Activated CD4-positive, alpha-beta T cell treated with anti-CD3 and anti-CD28 coated beads for 1 hour (primary cell): Measurements from ENCODE around the gene UTP11.
"Not testable (repeated sequence)": the region's sequence is repeated elsewhere in the genome, so short reads cannot be mapped to it uniquely, and the experiment has no call there.

Source experiments
- DNase-seq: peaks from one replicate; pipeline ENCODE4 v3.0.0-alpha.2; 2020

The UTP11 gene

GRCh38 chr1:38028105-38028591 lies 15.6 kb downstream of the UTP11 start:
- DNase-seq = no peak

DNA sequence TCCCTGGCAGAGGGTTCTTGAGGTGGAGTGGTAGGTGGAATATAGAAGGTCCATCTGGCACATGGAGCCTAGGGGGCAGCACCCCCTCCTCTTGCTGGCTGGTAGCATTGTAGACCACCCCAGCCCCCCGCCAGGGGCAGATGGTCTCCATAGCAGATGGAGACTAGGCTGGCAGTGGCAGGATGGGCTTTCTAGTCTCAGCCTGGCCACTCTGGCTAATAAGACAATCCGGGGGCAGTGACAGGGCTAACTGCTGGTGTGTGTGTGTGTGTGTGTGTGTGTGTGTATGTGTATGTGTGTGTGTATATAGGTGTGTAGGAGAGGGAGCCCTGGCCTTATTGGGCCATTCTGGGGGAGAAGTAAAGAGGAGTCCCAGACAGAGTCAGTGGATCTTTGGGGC lies 16.1 kb downstream of the UTP11 start:
- no peak for DNase-seq

- DNase-seq = no peak
Measured at GRCh38 chr1:38029081-38029681, 16.6 kb downstream of the UTP11 start.

GRCh38 chr1:38029685-38030511 lies 17.4 kb downstream of the UTP11 start:
- DNase-seq = no peak

GRCh38 chr1:38030596-38031512 lies 18.3 kb downstream of the UTP11 start:
- DNase-seq = no peak

DNA sequence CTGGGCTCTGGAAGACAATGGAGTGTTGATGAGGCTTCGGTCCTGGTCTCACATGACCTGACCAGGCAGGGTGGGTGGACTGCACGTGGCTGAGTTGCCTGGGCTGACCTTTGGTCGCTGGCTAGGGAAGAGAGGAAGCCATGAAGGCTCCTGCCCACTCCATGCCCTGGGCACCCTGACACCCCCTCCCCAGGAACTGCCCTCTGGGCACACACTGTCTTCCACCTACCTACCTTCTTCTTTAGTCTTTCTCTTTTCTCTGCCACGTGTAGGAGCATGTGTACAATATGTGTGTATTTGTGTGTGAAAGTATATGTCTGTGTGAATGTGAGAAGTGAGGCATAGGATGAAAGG lies 19.0 kb downstream of the UTP11 start:
- DNase-seq = no peak

- not testable (repeated sequence) for DNase-seq
Measured at GRCh38 chr1:38032992-38033391, 20.5 kb downstream of the UTP11 start.

- no peak for DNase-seq
Measured at GRCh38 chr1:38034871-38035270, 22.3 kb downstream of the UTP11 start.

- no peak for DNase-seq
Measured at GRCh38 chr1:38037221-38037939, 24.8 kb downstream of the UTP11 start.

DNA sequence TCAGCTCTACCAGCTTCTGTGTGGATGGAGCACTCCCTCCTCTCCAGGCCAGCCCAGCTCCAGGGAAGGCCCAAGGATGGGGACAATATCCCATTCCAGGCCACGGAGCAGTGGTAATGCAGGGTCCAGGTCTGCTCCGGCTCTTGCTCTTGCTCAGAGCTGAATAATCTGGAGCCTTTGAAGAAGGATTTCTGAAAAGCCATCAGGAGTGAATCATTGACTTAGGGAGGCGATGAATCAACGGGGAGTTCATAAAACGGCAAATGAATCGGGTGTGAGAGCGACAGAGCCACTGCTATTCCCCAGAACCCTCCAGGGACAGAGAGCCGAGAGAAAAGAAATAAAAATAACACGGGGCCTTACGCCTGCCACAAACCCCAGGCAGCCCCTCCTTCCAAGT lies 26.3 kb downstream of the UTP11 start:
- DNase-seq = no peak

DNA sequence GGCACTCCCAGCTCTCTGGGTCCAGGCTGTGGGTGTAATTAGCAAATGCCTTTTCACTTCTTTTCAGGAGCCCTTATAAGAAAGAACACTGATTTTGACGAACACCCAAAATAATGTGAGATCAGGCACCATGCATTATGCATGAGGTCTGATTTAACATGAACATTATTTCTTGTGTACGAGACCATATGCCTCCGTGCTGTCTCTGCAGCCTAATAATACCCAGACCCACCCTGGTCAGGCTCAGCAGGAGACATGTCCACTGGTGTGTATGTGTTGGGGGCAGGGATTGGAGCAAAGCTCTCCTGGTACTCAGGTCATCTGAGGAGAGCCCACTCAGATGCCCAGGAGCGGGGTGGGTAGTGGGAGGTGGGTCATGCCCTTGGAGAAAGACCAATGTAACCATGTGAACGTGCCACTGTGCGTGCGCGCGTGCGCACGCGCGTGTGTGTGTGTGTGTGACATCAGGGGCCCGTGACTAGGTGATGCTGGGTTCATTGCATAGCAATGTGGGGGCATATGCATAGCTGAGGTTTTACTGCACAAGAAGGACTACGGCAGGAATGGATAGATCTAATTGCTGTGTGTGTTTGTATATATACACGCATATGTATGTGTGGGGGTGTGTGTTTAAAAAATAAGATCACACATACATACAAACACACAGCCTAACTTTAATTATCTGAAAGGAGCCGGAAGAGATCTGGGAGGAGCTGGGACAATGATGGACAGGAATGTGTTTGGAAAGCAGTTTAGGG lies 27.0 kb downstream of the UTP11 start:
- DNase-seq = no peak

GRCh38 chr1:38041936-38042834 lies 29.7 kb downstream of the UTP11 start:
- DNase-seq = no peak

GRCh38 chr1:38043036-38043747 lies 30.7 kb downstream of the UTP11 start:
- DNase-seq = no peak

DNA sequence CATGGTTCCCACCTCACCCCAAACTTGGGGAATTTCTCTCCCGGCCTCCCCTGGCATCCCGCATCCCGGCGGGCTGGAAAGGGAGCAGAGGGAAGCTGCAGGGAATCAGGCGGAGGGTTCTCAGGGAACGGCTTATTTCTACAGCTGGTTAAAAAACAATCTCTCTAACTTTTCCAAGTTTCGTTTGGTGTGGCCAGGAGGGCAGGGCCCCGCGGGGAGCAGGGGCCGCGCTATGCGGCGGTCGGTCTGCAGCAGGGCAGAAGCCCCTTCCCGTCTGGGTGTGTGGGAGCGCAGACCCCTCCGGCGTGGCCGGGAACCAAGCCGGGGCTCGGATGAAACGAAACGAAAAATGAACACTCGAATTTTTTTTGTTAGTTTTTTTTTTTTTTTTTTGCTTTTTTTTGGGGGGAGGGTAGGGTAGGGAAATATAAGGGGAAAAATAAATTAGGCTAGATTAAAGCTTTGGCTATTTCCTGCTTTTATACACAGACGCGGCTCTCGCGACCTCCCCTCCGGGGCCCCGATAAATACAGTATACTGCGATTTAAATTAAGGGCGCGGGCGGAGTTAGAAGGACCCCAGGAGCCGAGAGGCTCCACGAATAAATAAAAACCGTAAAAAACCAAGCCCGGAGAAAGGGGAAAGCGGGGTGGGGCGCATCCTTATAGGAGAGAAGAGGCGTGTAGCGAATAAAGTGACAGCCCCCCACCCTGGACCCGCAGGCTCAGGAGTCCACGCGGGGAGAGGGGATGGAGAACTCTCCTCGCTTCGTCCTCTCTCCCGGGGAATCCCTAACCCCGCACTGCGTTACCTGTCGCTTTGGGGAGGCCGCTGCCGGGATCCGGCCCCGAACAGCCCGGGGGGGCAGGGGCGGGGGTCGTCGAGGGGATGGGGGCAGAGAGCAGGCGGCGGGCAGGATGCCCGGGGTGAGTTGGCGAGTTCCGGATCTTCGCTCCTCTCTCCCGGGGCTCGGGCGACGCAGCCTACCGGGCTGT lies 32.0 kb downstream of the UTP11 start:
- DNase-seq = no peak

GRCh38 chr1:38045401-38046332 lies 33.1 kb downstream of the UTP11 start:
- no peak for DNase-seq

GRCh38 chr1:38046333-38046883 lies 33.9 kb downstream of the UTP11 start, which contains the start of gene POU3F1:
TSS of gene POU3F1 (minus strand) at chr1:38046793. CDS start at chr1:38046743, 50 bp downstream.
- DNase-seq = no peak
